NCI-H82 (cell line): Measurements from ENCODE around the gene PLSCR2.
"Not testable (repeated sequence)": the region's sequence is repeated elsewhere in the genome, so short reads cannot be mapped to it uniquely, and the experiment has no call there.

ENCODE experiments used
- DNase-seq: peaks from one replicate; lab custom pipeline; 2025; lab: John Stamatoyannopoulos, UW

The PLSCR2 gene

GRCh38 chr3:146421819-146422759 is 47.3 kb downstream of the PLSCR2 start:
- DNase-seq, result no peak

- DNase-seq, result peak; percentile 16
These were observed 53.0 kb downstream of the PLSCR2 start for GRCh38 chr3:146416366-146416765.

GRCh38 chr3:146414010-146414409 is 55.4 kb downstream of the PLSCR2 start:
- no peak for DNase-seq

GRCh38 chr3:146412711-146413110 is 56.6 kb downstream of the PLSCR2 start:
- DNase-seq, result not testable (repeated sequence)

- DNase-seq, result no peak
These were observed 61.4 kb downstream of the PLSCR2 start for GRCh38 chr3:146407956-146408355.

GRCh38 chr3:146404436-146404835 is 64.9 kb downstream of the PLSCR2 start:
- no peak for DNase-seq

- DNase-seq, result no peak
These were observed 65.6 kb downstream of the PLSCR2 start for GRCh38 chr3:146403792-146404191.

GRCh38 chr3:146396792-146397191 is 72.6 kb downstream of the PLSCR2 start:
- no peak for DNase-seq

GRCh38 chr3:146395164-146395563 is 74.2 kb downstream of the PLSCR2 start:
- no peak for DNase-seq

GRCh38 chr3:146390957-146391356 is 78.4 kb downstream of the PLSCR2 start:
- DNase-seq, result peak; percentile 5

- no peak for DNase-seq
These were observed 79.2 kb downstream of the PLSCR2 start for GRCh38 chr3:146390006-146390772.

GRCh38 chr3:146387566-146387965 is 81.8 kb downstream of the PLSCR2 start:
- no peak for DNase-seq

GRCh38 chr3:146386936-146387335 is 82.4 kb downstream of the PLSCR2 start:
- DNase-seq, result no peak

GRCh38 chr3:146384786-146385185 is 84.6 kb downstream of the PLSCR2 start:
- no peak for DNase-seq
